Panc1 (cell line): Measurements from ENCODE around the gene PHYH.

ENCODE experiments used
- CTCF ChIP-seq: fragments of 450-650 bp; IDR thresholded peaks from 2 replicates; pipeline ENCODE4 v1.5.1; 2017; ENCODE audit warnings: mild to moderate bottlenecking
- POLR2AphosphoS5 ChIP-seq: IDR thresholded peaks from 2 replicates; pipeline ENCODE4 v1.6.1; 2012; ENCODE audit warnings: mild to moderate bottlenecking, low read depth, low read length, moderate library complexity
- SIN3A ChIP-seq: IDR thresholded peaks from 2 replicates; pipeline ENCODE4 v1.6.1; 2012; ENCODE audit warnings: low read depth, mild to moderate bottlenecking, low read length, moderate library complexity, borderline replicate concordance; ENCODE audit not compliant: insufficient read depth
- TCF7L2 ChIP-seq: IDR thresholded peaks from 2 replicates; pipeline ENCODE4 v1.6.1; 2011; ENCODE audit warnings: mild to moderate bottlenecking, low read depth, low read length, inconsistent platforms
- TF ChIP-seq, protein P1 (sequence below), 2 experiments: IDR thresholded peaks; 2 replicates each; pipeline ENCODE4 v1.6.1; 2011 to 2012; ENCODE audit warnings: low read depth in 2 of 2, control low read depth in 1 of 2, low read length in 1 of 2, mild to moderate bottlenecking in 1 of 2, moderate library complexity in 1 of 2; ENCODE audit not compliant: insufficient read depth in 1 of 2

DNA sequence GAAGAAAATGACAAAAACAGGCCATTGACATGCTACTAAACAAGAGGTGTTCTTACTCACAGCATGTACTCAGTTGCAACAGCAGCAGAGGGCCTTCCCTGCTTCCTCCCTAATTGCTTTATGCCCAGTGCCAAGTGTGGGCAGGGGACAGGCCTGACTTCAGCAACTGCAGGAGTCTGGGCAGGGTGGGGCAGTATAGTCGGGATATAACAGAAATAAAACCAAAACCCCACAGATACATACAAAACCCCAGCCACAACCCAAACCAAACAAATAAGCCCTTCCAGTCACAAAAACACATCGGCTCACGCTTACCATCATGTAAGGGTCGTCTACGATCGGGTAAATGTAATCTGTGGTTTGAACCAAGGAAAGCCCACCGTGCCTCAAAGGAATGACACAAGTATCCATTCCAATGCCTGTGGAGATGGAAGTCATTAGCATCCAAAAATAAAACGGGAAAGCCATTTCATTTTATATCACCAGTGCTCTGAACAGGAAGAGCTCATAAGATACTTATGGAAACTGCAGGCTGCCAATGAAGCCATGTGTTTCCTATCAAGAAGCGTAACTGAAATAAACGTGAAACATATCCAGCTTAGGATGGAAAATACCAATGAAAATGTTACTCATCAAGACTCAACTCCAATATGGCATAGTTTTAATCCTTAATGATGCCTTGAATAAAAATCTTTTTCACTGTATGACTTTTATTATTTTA, 38.7 kb upstream of the PHYH start:
- no peak for TF ChIP-seq CTCF
- TF ChIP-seq POLR2AphosphoS5: no peak
- TF ChIP-seq SIN3A: no peak
- TF ChIP-seq, protein P1, sequence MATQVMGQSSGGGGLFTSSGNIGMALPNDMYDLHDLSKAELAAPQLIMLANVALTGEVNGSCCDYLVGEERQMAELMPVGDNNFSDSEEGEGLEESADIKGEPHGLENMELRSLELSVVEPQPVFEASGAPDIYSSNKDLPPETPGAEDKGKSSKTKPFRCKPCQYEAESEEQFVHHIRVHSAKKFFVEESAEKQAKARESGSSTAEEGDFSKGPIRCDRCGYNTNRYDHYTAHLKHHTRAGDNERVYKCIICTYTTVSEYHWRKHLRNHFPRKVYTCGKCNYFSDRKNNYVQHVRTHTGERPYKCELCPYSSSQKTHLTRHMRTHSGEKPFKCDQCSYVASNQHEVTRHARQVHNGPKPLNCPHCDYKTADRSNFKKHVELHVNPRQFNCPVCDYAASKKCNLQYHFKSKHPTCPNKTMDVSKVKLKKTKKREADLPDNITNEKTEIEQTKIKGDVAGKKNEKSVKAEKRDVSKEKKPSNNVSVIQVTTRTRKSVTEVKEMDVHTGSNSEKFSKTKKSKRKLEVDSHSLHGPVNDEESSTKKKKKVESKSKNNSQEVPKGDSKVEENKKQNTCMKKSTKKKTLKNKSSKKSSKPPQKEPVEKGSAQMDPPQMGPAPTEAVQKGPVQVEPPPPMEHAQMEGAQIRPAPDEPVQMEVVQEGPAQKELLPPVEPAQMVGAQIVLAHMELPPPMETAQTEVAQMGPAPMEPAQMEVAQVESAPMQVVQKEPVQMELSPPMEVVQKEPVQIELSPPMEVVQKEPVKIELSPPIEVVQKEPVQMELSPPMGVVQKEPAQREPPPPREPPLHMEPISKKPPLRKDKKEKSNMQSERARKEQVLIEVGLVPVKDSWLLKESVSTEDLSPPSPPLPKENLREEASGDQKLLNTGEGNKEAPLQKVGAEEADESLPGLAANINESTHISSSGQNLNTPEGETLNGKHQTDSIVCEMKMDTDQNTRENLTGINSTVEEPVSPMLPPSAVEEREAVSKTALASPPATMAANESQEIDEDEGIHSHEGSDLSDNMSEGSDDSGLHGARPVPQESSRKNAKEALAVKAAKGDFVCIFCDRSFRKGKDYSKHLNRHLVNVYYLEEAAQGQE (IDR thresholded peaks at IDR 0.05; ENCODE audit: insufficient read depth in 1 of 2, low read depth in 2 of 2, low read length in 1 of 2): no peak
- no peak for TF ChIP-seq TCF7L2
